ENCODE results near the gene NFKB2.

DNA sequence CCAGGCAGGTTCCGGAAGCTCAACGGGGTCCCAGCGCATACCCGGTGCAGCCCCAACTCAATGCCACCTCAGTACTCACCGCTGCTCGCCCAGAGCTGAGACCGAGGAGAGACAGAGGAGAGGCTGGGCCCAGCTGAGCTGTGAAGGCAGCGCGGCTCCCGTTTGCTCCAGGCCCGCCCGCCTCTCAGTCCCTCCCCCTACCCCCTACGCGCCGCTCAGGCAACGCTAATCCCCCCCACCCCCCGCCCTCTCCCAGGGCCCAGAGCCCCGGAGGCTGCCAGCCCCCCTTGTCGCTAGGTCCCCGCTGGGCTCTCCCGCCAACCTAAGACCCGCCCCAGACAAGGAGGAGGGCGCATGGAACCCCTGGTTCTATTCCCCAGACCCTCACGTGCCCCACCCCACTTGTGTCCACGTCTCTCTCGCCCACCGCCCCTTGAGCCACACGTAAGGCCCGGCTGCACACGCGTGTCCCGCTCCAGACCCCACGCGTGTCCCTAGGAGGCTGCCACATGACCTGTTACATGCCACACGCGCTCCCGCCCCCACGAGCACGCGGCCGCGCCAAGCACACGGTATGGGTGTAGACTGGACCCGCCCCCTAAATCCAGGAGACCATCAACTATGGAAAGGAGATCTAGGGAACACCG is 23.2 kb downstream of the NFKB2 start, which contains the start of gene PSD:
- TF ChIP-seq TCF12 (IDR thresholded peaks at IDR 0.05; ENCODE audit: low read depth) (no peak), TAF1 (IDR thresholded peaks at IDR 0.05; ENCODE audit: low read depth) (no peak), YY1 (IDR thresholded peaks at IDR 0.05; ENCODE audit: low read depth) (no peak), EP300 (IDR thresholded peaks at IDR 0.05; ENCODE audit: borderline replicate concordance) (no peak), NFIC (IDR thresholded peaks at IDR 0.05) (no peak), RAD21 (IDR thresholded peaks at IDR 0.05; ENCODE audit: low read depth) (no peak)
- TF ChIP-seq, protein P1, sequence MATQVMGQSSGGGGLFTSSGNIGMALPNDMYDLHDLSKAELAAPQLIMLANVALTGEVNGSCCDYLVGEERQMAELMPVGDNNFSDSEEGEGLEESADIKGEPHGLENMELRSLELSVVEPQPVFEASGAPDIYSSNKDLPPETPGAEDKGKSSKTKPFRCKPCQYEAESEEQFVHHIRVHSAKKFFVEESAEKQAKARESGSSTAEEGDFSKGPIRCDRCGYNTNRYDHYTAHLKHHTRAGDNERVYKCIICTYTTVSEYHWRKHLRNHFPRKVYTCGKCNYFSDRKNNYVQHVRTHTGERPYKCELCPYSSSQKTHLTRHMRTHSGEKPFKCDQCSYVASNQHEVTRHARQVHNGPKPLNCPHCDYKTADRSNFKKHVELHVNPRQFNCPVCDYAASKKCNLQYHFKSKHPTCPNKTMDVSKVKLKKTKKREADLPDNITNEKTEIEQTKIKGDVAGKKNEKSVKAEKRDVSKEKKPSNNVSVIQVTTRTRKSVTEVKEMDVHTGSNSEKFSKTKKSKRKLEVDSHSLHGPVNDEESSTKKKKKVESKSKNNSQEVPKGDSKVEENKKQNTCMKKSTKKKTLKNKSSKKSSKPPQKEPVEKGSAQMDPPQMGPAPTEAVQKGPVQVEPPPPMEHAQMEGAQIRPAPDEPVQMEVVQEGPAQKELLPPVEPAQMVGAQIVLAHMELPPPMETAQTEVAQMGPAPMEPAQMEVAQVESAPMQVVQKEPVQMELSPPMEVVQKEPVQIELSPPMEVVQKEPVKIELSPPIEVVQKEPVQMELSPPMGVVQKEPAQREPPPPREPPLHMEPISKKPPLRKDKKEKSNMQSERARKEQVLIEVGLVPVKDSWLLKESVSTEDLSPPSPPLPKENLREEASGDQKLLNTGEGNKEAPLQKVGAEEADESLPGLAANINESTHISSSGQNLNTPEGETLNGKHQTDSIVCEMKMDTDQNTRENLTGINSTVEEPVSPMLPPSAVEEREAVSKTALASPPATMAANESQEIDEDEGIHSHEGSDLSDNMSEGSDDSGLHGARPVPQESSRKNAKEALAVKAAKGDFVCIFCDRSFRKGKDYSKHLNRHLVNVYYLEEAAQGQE (IDR thresholded peaks at IDR 0.05; ENCODE audit: low read depth), result no peak
- TF ChIP-seq, protein P2, sequence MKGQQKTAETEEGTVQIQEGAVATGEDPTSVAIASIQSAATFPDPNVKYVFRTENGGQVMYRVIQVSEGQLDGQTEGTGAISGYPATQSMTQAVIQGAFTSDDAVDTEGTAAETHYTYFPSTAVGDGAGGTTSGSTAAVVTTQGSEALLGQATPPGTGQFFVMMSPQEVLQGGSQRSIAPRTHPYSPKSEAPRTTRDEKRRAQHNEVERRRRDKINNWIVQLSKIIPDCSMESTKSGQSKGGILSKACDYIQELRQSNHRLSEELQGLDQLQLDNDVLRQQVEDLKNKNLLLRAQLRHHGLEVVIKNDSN (IDR thresholded peaks at IDR 0.05), result peak; percentile 19; the same call in 1 of the 2 replicates
- TF ChIP-seq, protein P3, sequence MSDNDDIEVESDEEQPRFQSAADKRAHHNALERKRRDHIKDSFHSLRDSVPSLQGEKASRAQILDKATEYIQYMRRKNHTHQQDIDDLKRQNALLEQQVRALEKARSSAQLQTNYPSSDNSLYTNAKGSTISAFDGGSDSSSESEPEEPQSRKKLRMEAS (IDR thresholded peaks at IDR 0.05), result peak; percentile 45; the same call in 1 of the 2 replicates

Measured in Ishikawa (cell line).